ENCODE results near the gene IGSF21.

The IGSF21 gene

DNA sequence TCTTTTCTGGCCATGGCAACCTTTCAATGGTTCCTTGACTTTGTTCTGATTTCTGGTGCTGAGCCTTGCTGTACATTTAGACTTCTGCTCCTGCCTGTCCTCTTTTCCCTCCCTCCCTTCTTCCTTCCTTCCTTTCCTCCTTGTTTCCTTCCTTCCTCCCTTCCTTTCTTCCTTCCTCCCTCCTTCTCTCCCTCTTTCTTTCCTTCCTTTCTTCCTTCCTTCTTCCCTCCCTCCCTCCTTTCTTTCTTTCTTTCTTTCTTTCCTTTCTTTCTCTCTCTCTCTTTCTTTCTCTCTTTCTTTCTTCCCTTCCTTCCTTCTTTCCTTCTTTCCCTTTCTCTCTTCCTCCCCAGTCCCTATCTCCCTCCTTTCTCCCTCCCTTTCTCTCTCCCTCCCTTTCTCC, 10.4 kb upstream of the IGSF21 start:
- no peak for DNase-seq

DNA sequence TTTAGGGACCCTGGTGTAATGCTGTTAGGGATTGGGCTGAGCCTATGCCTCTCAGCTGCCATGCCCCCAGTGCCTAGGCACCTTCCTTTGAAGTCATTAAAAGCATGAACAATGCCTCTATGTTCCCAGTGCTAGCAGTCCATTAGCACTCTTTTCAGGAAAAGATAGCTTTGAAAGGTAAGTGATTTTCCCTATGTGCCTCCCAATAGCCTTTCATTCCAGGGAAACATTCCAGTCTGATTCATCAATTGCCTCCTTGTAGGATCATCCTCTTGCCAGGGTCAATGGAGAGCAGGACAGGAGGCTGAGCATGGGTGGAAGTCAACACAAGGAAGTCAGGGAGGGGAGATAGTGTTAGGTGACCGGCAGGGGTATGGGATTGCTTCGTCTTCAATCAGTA, 8.6 kb upstream of the IGSF21 start:
- DNase-seq, result no peak

DNA sequence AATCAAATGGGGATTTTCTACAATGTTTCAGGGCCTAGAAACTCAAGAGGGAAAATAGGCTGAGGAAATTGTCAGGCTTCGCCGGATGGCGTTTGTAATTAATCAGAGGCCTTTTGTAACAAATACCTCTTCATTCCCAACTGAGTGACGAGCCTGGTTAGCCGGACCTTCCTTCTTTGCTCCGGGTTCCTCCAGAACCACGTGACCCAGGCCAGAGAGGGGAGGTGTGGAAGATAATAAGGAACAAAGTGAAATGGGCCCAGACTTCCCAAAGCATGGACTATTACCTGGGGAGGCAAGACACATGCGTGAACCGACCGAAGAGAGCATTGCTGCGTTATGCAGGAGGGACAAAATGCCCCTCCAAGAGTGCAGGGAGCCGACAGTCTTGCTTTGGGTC, 7.5 kb upstream of the IGSF21 start:
- no peak for DNase-seq

DNA sequence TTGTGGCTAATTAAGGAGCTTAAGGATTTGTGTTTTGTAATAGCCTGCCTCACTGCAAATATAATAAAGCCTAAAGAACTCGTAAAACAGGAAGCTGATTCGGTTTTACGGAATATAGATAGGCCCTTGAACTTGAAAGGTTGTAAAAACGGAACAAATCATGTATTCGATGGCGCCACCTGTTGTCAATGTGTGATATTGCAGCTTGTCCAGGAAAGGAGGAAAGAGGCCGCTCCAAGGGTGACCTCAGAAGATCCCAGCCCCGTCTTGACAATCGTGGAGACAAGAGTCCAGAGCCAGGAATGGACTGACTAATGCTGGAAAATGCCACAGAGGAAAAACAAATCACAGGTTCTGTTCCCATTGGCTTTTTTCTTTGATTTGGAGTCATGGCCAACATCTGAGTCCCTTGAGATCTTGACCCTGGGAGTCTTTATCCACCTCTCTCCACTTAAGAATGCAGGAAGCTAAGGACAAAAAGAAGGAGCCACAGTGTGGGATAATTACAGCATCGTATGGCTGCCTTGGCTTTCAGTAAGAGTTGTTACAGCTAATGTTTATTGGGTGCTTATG, 7.0 kb upstream of the IGSF21 start:
- peak; percentile 74 for DNase-seq

DNA sequence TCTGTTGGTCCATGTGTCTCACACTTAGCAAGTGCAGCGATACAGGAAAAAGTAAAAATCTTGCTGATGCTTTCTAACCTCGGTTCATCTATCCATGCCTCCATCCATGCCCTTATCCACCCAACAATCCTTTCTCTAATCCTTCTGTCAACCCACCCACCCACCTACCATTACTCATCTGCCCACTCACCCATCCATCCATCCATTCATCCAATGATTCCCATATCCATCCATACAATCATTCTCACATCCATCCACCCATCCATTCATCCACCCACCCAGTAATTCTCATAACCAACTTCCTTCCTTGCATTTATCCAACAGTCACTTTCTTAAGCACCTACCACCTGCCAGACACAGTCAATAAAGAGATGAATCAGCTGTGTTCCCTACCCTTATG, 6.1 kb upstream of the IGSF21 start:
- DNase-seq, result no peak

DNA sequence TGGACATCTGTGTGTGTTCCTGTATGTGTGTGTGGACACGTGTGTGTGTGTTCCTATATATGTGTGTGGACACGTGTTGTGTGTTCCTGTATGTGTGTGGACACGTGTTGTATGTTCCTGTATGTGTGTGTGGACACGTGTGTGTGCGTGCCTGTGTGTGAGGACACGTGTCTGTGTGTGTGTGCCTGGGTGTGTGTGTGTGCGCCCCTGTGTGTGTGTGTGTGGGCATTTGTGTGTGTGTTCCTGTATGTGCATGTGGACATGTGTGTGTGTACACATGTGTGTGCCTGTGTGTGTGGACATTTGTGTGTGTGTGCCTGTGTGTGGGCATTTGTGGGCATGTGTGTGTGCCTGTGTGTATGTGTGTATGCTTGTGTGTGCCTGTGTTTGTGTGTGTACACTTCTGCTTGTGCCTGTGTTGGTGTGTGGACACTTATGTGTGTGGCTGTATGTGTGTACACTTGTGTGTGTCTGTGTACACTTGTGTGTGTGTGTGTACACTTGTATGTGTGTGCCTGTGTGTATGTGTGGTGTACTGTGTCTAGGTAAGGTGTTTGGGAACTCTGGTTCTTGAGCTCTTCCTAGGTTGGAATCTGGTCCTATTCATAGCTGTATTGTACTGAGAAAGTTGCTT, 3.7 kb upstream of the IGSF21 start:
- DNase-seq, result no peak

DNA sequence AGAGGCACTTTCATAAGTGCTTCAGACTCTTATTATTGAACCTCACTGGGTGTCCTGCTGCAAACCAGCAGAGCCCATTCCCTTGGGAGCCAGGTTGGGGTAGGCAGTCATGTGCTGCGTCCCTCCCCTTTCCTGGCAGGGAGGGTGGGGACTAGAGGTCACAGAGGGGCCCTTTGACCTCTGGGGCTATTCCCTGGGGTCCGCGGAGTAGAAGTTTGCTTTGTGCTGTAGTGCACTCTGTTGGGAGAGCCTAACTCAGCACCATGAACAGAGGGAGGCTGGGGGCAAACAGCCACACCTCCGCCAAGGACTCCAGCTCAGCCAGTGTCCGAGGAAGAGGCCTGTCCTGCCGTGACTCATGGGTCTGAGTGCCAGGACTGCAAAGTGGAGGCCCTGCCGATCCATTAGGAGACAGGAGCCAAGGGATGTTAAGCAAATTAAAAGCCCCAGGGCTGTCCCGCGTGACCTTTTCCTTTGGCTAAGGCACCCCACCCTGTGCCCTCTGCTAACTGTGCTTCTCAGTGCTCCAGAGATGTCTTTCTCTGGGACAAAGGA, 3.0 kb upstream of the IGSF21 start:
- DNase-seq, result no peak

DNA sequence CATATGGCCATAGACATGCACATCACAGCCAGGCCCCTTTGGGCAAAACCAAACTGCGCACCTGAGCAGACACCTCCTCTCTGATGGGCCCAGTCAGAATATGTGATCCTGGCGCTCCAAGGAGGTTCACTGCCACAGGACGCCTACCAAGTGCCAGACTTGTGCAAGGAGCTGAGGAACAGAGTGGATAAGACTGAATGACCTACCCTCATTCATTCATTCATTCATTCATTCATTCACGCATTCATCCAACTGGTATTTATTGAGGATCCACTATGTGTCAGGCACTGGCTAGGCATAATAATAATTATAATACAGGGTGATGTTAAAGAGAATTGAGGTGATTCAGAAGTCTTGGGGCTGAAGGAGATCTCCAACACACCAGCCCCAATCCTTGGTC, 2.4 kb upstream of the IGSF21 start:
- no peak for DNase-seq

DNA sequence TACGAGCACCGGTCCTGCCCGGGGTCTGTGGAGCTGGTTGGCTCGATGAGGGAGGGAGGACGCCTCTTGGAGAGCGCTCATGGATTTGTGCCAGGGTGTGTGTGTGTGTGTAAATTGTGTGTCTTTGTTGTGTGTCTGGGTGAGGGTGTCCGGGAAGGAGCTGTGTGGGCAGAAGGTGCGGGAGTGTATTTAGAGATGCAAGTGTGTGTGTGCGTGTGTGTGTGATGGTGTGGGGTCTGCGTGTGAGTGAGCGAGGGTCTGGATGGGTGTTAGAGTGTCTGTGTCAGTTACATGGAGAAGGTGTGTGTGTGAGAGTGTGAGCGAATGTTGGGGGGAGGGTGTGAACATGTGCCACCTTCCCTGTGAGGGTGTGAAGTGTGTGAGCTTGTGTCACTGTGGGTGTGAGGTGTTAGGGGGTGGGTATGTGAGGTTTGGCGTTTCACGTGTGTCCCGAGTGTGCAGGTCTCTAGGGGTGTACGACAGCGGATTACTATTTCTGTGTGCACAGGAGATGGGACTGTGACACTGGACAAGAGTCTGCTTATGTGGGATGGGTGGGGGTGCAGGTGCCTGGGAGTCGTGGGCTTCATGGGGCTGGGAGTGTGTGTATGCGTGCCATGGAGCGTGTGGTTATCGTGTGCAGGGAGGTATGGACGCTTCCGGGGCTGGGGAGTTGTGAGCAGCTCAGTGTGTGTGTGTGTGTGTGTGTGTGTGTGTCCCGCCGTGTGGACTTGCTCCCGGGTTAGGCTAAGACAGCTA, 880 bp downstream of the IGSF21 start:
- no peak for DNase-seq

DNA sequence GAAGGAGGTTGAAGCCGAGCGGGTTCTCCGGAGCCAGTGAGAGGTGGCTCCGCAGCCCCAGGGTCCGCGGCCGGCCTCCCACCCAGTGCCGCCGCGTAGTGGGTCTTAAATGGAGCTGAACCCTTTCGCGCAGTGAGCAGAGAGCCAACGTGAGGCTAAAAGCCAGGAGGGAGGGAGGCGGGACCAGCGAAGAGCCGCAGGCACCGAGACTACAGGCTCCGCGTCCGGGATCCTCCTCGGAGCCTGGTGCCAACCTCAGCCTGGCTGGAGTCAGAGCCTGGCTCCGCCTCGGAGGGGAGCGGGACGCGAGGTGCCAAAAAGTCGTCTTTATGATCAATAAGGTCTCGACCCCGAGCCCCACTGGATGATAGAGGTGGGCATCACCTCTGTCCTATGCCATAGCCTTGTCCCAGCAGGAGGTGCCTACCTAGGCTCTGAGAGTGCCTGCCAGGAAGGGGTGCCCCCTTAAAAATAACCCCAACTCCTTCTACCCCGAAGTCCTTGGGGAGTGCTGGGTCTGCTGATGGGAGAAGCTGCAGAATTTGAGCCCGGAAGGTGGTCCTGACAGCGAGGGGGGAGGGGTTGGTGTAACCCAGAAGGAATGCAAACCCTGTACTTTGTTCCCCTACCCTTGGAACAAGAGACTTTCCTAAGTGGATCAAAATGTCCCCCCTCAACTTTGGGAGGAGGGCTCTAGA, 1.6 kb downstream of the IGSF21 start:
- DNase-seq, result no peak

DNA sequence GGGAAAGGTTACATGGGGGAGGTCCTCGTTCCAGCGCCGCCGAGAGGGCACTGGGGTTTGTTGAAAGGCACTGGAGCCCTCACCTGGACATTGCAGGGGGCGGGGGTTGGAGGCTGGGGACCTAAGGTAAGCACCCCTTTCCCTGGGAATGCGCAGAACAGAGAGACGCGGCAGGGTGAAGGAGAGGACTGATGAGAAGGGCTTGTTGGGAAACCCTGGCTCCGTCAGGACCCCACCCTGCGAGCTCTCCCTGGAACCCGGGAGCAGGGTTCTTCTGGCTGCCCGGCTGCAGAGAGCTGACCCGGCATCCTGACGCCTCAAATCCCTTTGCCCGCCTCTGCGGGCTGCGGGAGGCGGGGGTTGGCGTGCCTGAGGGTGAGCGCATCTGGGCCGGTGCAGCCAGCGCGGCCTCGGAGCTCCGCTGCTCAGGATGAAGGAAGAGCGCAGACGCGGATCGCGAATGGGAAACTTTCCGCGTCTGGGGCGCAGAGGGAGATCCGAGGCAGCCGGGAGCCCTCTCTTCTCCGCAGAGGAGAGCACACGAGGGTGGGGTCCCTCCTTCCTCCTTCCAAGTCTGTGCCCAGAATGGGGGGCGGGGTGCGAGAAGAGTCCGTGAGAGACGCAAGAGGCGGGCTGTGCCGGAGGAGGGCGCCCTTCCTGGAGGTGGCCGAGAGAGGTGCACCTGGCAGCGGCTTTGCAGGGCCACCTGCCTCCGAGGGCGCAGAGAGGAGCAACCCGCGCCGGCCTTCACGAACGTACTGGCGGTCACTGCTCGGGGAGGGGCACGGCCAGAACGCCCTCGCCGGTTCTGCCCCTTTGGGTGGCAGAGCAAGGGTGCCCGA, 2.4 kb downstream of the IGSF21 start:
- DNase-seq, result no peak

DNA sequence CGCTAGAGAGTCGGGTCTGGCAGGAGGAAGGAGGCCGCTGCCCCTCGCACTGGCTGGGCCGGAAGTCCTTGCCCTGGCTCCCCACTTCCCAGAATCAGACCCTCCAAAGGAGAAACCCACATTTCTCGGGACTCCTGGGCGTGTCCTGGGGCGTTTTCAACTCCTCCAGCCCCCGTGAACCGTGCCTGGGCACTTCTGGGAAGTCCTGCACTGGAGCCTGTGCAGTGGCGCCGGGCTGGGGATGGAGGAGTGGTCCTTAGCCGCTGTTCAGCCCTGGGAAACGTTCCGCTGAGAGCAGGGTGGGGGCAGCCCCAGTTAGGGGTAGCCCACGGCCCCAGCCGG, 3.0 kb downstream of the IGSF21 start:
- no peak for DNase-seq

DNA sequence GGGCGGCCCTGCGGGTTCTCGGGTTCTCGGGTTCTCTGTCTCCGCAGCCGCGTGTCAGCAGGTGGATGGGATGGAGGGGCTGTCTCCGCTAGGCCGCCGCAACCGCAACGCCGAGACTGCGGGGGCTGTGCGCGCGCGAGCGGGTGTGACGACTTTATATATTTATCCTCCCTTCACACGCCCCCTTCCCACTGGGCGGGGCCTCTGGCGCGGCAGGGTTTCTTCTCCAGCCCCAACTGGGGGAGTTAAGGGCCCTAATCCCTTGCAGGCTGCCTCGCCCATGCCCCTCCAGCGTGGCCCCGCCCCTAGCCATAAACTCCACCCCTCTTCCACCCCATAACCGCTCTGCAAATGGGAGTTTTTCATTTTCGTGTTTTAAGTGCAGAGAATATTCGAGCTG, 3.4 kb downstream of the IGSF21 start:
- no peak for DNase-seq

DNA sequence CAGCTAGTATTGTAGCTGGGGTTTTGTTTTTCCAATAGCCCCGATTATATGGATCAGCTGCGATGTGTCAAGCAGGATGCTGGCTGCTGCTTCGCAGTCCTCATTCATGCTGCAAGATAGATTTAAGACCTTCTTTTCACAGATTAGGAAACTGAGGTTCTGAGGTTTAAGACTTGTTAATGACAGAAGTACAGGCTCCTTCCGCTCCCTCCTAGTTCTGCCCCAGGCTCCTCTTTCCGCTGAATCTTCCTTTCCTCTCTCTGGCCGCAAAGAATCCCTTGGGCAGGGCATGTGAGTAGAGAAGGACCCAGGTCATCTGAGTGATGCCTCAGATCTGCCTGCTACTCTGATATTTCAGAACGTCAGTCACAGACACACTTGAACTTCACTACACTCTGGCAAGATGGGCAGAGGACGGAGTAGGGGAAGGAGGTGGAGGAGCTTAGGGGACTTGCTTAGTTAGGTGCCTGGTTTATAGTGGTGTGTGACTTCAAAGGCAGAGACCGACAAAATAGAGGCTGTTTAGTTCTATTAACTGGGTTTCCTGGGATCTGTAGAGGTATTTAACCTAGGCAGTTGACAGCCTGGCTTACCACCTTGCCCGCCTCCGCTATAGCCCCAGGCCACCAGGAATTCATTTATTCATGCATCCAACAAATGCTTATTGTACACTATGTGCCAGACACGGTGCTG, 4.2 kb downstream of the IGSF21 start:
- no peak for DNase-seq

DNA sequence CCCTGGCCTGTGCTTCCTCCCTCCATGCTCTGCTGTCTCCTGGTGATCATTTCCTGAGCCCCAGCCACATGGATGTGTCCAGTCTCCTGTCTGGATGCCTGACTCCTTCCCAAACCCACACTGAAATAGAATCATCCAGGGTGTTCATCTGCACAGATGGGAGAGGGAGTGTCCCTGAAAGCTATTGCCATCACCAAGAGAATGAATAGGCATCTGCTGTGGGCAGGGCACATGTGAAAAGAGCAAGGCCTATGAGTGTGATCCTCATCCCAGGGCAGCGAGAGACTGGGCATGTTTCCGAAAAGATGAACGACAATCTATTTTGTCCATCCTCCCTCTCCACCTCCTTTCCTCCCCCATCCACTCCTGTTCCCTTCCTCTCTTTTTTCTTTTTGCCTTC, 5.0 kb downstream of the IGSF21 start:
- DNase-seq, result no peak

DNA sequence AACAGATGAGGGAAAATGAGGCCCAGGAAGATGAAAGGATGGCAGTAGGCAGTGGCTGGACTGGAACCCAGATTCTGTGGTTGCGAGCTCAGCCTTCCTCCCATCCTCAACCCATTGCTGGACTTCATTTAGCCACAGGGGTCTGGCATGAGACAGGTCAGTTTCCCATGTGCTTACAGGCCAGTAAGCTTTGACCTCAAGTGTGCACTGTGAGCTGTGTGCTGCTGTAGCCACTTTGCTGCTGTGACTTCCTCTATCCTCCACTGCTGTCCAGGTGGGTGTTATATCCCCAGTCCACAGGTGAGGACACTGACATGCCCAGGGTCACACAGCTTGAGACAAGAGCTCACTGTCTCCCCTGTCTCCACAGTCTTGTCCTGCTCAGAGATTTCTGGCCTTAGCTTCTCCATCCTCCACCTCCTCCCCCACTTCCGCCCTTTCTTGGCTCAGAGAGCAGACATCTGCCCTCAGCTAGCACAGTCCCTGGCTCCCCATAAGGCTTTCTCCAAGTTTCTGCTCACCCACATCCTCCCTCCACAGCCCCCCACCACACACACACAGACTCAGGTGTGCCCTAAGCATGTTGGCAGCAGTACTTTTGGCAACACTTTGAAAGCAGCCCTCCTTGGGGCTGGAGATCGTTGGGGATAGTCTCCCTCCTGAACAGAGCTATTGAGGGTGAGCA, 7.3 kb downstream of the IGSF21 start:
- no peak for DNase-seq

DNA sequence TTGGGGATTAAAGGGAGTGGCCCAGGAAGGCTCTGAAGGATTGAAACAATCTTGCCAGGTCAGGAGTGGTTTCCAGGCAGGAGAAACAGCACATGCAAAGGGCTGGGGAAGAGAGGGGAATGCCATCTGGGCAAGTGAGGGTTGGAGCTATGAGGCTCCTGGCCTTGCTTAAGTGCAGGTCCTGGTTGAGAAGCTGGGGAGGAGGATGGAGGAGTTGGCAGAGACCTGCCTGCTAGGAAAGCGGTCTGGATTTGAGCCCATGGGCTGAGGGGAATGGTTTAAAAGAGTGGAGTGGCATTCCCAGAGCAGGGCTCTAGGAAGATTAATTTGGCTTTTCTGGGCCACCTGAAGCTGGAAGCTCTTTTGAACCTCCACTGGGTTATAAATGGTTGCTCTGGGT, 9.2 kb downstream of the IGSF21 start:
- no peak for DNase-seq

DNA sequence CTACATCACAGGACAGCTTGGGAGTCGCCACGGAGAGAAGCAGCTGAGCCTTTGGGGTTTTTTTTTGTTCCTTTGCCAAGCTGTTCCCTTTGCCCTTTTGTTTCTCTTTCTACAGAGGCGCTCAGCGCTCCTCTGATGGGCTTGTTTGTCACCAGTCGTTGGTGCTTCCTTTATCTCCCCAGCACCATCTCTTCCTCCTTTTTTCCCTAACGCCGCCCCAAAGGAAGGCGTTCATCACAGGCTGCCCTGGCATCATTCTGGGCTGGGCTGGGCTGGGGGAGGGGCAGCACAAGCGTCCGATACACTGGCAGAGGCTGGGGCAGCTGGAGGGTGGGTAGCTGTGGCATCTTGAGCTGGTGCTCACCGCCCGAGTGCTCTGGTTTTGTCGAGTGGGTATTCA, 10.5 kb downstream of the IGSF21 start:
- no peak for DNase-seq

DNA sequence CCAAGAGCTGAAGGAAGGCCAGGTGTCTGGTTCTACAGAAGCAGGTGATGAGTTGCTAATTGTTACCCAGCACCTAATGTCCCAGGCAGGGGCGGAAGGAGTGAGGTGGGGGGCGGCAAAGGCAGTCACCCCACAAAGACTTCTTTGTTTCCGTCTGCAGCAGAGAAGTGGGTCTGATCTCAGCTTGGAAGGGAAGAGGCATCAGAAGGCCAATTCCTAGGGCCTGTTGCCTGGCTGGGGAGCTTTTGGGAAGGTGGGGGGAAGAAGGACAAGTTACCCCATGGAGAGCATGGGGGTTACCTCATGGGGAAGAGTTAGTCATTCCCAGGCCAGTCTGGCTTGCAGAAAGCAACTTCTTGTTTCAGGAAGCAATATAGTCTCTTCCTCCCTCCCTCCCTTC, 10.9 kb downstream of the IGSF21 start:
- DNase-seq, result no peak

DNA sequence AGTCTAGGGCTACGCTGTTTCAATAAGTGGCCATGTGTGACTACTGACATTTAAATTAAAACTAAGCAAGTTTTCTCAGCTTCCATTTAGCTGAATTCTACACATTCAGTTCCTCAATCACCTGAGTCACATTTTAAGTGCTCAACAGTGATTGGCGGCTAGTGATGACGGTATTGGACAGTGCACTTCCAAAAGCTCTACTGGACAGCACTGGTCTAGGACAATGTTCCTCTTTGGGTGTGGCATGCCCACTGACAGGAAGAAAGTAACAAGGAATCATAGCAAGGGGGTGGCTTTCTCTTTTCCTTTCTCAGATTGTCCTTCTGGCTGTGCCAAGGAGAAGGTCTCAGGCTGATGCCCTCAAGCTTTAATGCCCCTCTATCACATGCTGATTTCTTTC, 11.7 kb downstream of the IGSF21 start:
- no peak for DNase-seq

DNA sequence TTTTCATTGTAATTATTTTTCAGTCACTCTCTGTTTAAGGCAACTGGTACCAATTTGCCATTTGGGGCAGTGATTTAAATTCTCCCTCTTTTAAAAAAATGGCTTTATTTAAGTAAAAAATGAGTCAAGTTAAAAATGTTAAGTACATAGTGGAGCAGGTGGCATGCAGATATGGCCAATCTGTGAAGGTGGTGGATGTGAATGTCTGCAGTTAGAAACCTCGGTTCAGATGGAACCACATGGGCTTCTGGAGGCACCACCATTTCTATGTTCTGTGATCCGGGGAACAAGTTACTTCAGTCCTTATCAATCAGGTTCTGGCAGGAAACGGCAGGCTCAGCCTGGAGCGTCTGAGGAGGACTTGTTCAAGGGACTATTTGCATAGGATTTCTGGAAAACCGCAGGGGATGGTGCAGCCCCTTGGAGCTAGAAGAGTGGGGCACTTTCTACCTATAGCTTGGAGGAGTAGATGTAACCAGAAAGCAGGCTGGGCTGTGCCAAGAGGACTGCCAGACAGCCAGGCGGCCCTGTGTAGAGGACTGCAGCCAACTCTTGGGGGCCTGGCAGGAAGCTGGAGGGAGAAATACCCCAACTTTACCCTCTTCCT, 12.3 kb downstream of the IGSF21 start:
- DNase-seq, result no peak
